Epithelial cell of prostate (primary cell): ENCODE data around the gene SND1.

Experiments used
- DNase-seq: peaks from one replicate; pipeline ENCODE4 v3.0.0-alpha.2; 2011; ENCODE audit warnings: low read depth, low spot score
- H3K27ac ChIP-seq: fragments of 450-650 bp; 2 replicates; pipeline ENCODE4 v1.5.1; 2017; ENCODE audit warnings: mild to moderate bottlenecking

The SND1 gene

GRCh38 chr7:128071801-128072200 is 419.8 kb downstream of the SND1 start:
- no peak for DNase-seq
- H3K27ac ChIP-seq: no peak overlapping the region

GRCh38 chr7:128073671-128074310 is 421.8 kb downstream of the SND1 start:
- DNase-seq: no peak
- H3K27ac ChIP-seq: no peak overlapping the region

GRCh38 chr7:128074336-128074735 is 422.3 kb downstream of the SND1 start:
- no peak for DNase-seq
- H3K27ac ChIP-seq: no peak overlapping the region

GRCh38 chr7:128074736-128075135 is 422.7 kb downstream of the SND1 start:
- no peak for DNase-seq
- no peak overlapping the region for H3K27ac ChIP-seq

- H3K27ac ChIP-seq: no peak overlapping the region
- no peak for DNase-seq
Measured at GRCh38 chr7:128075242-128076095, 423.5 kb downstream of the SND1 start.

GRCh38 chr7:128076196-128076795 is 424.3 kb downstream of the SND1 start:
- H3K27ac ChIP-seq: no peak overlapping the region
- no peak for DNase-seq

- DNase-seq: no peak
- no peak overlapping the region for H3K27ac ChIP-seq
Measured at GRCh38 chr7:128076796-128077271, 424.8 kb downstream of the SND1 start.

GRCh38 chr7:128078309-128078708 is 426.3 kb downstream of the SND1 start:
- no peak overlapping the region for H3K27ac ChIP-seq
- DNase-seq: no peak

- no peak overlapping the region for H3K27ac ChIP-seq
- no peak for DNase-seq
Measured at GRCh38 chr7:128080169-128080568, 428.2 kb downstream of the SND1 start.

- H3K27ac ChIP-seq: no peak overlapping the region
Measured at GRCh38 chr7:128081351-128081750, 429.4 kb downstream of the SND1 start.

GRCh38 chr7:128081808-128082207 is 429.8 kb downstream of the SND1 start:
- H3K27ac ChIP-seq: no peak overlapping the region

More at GRCh38 chr7:128081351-128081750, 429.4 kb downstream of the SND1 start:
- no peak for DNase-seq

GRCh38 chr7:128082431-128082830 is 430.4 kb downstream of the SND1 start:
- DNase-seq: no peak
- no peak overlapping the region for H3K27ac ChIP-seq

More at GRCh38 chr7:128081808-128082207, 429.8 kb downstream of the SND1 start:
- DNase-seq: no peak

- no peak for DNase-seq
- no peak overlapping the region for H3K27ac ChIP-seq
Measured at GRCh38 chr7:128084896-128085608, 433.1 kb downstream of the SND1 start.

GRCh38 chr7:128090492-128090891 is 438.5 kb downstream of the SND1 start:
- DNase-seq: no peak
- H3K27ac ChIP-seq: no peak overlapping the region

- no peak for DNase-seq
Measured at GRCh38 chr7:128091106-128091505, 439.1 kb downstream of the SND1 start.

GRCh38 chr7:128092221-128092620 is 440.2 kb downstream of the SND1 start:
- no peak for DNase-seq
- no peak overlapping the region for H3K27ac ChIP-seq

More at GRCh38 chr7:128091106-128091505, 439.1 kb downstream of the SND1 start:
- no peak overlapping the region for H3K27ac ChIP-seq

- DNase-seq: no peak
- H3K27ac ChIP-seq: no peak overlapping the region
Measured at GRCh38 chr7:128093614-128094570, 441.9 kb downstream of the SND1 start.

GRCh38 chr7:128094686-128095085 is 442.7 kb downstream of the SND1 start:
- no peak for DNase-seq
- no peak overlapping the region for H3K27ac ChIP-seq

GRCh38 chr7:128097211-128097731 is 445.3 kb downstream of the SND1 start:
- DNase-seq: no peak
- no peak overlapping the region for H3K27ac ChIP-seq
